Myocyte (in vitro differentiated cells): ENCODE data around the gene SLC25A29. TPM values are rescaled to one million over a fixed set of nuclear protein-coding genes. Genes with fewer than 3 reads are reported as not detected.

ENCODE experiments used
- DNase-seq: peaks from one replicate; pipeline ENCODE4 v3.0.0-alpha.2; 2012; ENCODE audit warnings: low read depth
- total RNA-seq: library from RNA; depleted of rRNA; stranded (reverse); fragments of >200 nt; gene quantifications from 2 replicates; pipeline ENCODE4 v1.2.3, GENCODE V29; 2014

Gene SLC25A29
- total RNA-seq, 1 donor from 2014 or later: 93.0 TPM

- DNase-seq: no peak
Measured at GRCh38 chr14:100332071-100332639, 25.9 kb upstream of the SLC25A29 start.

- no peak for DNase-seq
Measured at GRCh38 chr14:100330388-100330931, 24.2 kb upstream of the SLC25A29 start.

GRCh38 chr14:100330007-100330344 lies 23.7 kb upstream of the SLC25A29 start:
- DNase-seq: no peak

- no peak for DNase-seq
Measured at GRCh38 chr14:100329233-100330006, 23.2 kb upstream of the SLC25A29 start.

GRCh38 chr14:100328495-100329163 lies 22.4 kb upstream of the SLC25A29 start:
- no peak for DNase-seq

- DNase-seq: no peak
Measured at GRCh38 chr14:100327128-100327527, 20.9 kb upstream of the SLC25A29 start.

- DNase-seq: no peak
Measured at GRCh38 chr14:100325958-100326357, 19.7 kb upstream of the SLC25A29 start.

GRCh38 chr14:100325231-100325632 lies 19.0 kb upstream of the SLC25A29 start:
- DNase-seq: no peak

GRCh38 chr14:100323942-100324307 lies 17.7 kb upstream of the SLC25A29 start:
- no peak for DNase-seq

GRCh38 chr14:100323121-100323941 lies 17.1 kb upstream of the SLC25A29 start, which contains the start of gene SLC25A47:
SLC25A47 (plus strand) TSS chr14:100323339; CDS start chr14:100323415, 76 bp downstream.
- no peak for DNase-seq

- DNase-seq: no peak
Measured at GRCh38 chr14:100322138-100322957, 16.1 kb upstream of the SLC25A29 start.

- peak; percentile 90 for DNase-seq
Measured at GRCh38 chr14:100321473-100322137, 15.4 kb upstream of the SLC25A29 start.

- no peak for DNase-seq
Measured at GRCh38 chr14:100320157-100320856, 14.1 kb upstream of the SLC25A29 start.

- no peak for DNase-seq
Measured at GRCh38 chr14:100317912-100318808, 11.9 kb upstream of the SLC25A29 start.

- DNase-seq: no peak
Measured at GRCh38 chr14:100317389-100317788, 11.1 kb upstream of the SLC25A29 start.

GRCh38 chr14:100314724-100315123 lies 8.5 kb upstream of the SLC25A29 start:
- no peak for DNase-seq

GRCh38 chr14:100313464-100314230 lies 7.4 kb upstream of the SLC25A29 start:
- DNase-seq: peak; percentile 75
